HFFc6 (cell line): ENCODE data around the gene GOLIM4. TPM values are rescaled to one million over a fixed set of nuclear protein-coding genes. Genes with fewer than 3 reads are reported as not detected.

Experiments used
- DNase-seq: peaks from one replicate; pipeline ENCODE4 v3.0.0-alpha.2; 2018
- H3K27ac Mint-ChIP-seq: 2 replicates; pipeline ENCODE4 v1.8.0; 2020; ENCODE audit warnings: mild to moderate bottlenecking, mixed read lengths
- H3K27me3 Mint-ChIP-seq: 2 replicates; pipeline ENCODE4 v1.8.0; 2021; ENCODE audit warnings: mild to moderate bottlenecking, moderate library complexity, mixed read lengths; ENCODE audit not compliant: insufficient read depth
- H3K36me3 Mint-ChIP-seq: 2 replicates; pipeline ENCODE4 v1.8.0; 2021; ENCODE audit warnings: low read depth, mixed read lengths
- H3K4me1 Mint-ChIP-seq: 2 replicates; pipeline ENCODE4 v1.8.0; 2020; ENCODE audit warnings: low read depth, mixed read lengths
- H3K4me3 Mint-ChIP-seq: 2 replicates; pipeline ENCODE4 v1.8.0; 2020; ENCODE audit warnings: mild to moderate bottlenecking, moderate library complexity, mixed read lengths
- H3K9me3 Mint-ChIP-seq: 2 replicates; pipeline ENCODE4 v1.8.0; 2020; ENCODE audit warnings: mild to moderate bottlenecking, mixed read lengths
- CTCF ChIP-seq: fragments of 200-600 bp; sonication (generic); IDR thresholded peaks from 2 replicates; pipeline ENCODE4 v1.5.0; 2021; ENCODE audit warnings: antibody characterized with exemption, mild to moderate bottlenecking
- total RNA-seq, 6 experiments: library from RNA; stranded (reverse); fragmentation: NEBNext Ultra II Directional; extraction: Animal tissue kit (Norgen Biotek cat#: 25700); gene quantifications; 2 replicates in 1 of 6; 3 replicates in 5 of 6; pipeline ENCODE4 v1.2.3, GENCODE V29; 2021

GOLIM4 gene
- total RNA-seq, 6 experiments from 2014 or later, result 99.8 to 141 (median 130) TPM

- no peak for DNase-seq
- H3K9me3 Mint-ChIP-seq, result no peaks in the 10 kb centered on the region
- peaks cover 71% of the 10 kb centered on the region for H3K4me1 Mint-ChIP-seq
- H3K27me3 Mint-ChIP-seq, result no peaks in the 10 kb centered on the region
- H3K4me3 Mint-ChIP-seq, result peak overlapping the region; percentile 83
- peaks cover 17% of the 10 kb centered on the region; the same call in 1 of the 2 replicates for H3K36me3 Mint-ChIP-seq
- TF ChIP-seq CTCF, result no peak
- H3K27ac Mint-ChIP-seq, result peak overlapping the region; percentile 95
Measured at GRCh38 chr3:168070919-168071318, 24.8 kb downstream of the GOLIM4 start.

DNA sequence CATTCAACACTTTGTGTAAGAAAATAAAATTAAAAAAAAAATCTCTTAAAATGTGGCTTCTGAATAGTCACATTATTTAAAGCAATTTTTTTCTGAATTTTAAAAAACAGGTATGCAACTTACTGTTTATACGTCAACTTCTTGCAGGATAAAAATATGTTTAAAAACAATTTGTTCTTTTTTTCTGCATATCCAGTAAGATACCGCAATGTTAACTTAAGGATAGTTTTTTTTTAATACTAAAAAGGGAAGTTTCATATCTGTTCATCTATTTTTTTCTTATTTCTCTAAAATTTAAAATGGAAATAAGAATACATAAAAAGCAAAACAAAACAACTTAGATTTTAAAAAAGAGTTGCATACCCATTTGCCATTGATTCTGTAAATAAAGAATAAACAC lies 27.4 kb downstream of the GOLIM4 start:
- H3K4me3 Mint-ChIP-seq, result no peak overlapping the region
- no peaks in the 10 kb centered on the region for H3K27me3 Mint-ChIP-seq
- DNase-seq, result no peak
- TF ChIP-seq CTCF, result no peak
- H3K36me3 Mint-ChIP-seq, result peaks cover 2% of the 10 kb centered on the region; the same call in 1 of the 2 replicates
- H3K9me3 Mint-ChIP-seq, result no peaks in the 10 kb centered on the region
- peaks cover 74% of the 10 kb centered on the region for H3K4me1 Mint-ChIP-seq
- H3K27ac Mint-ChIP-seq, result no peak overlapping the region

DNA sequence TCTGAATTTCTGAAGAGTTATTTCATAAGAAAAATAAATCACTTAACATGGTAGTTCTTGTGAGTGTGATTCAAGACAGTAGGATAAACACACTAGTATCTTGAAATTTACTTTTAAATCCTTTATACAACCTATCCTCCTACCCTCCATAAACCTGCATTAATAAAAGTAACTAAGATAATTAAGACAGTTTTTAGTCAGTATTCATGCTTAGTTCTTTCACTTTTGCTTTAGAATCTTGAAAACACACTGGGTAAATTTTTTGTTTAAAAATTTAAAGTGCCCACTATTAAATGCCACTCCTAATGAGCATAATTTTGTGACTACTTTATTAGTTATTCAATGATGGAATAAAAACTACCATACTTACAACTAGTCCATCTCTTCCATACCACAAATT lies 28.8 kb downstream of the GOLIM4 start:
- peak overlapping the region; percentile 61 for H3K27ac Mint-ChIP-seq
- H3K9me3 Mint-ChIP-seq, result no peaks in the 10 kb centered on the region
- no peak for TF ChIP-seq CTCF
- H3K27me3 Mint-ChIP-seq, result no peaks in the 10 kb centered on the region
- no peaks in the 10 kb centered on the region; the same call in 1 of the 2 replicates for H3K36me3 Mint-ChIP-seq
- peak overlapping the region; percentile 50 for H3K4me3 Mint-ChIP-seq
- peaks cover 74% of the 10 kb centered on the region for H3K4me1 Mint-ChIP-seq
- no peak for DNase-seq

DNA sequence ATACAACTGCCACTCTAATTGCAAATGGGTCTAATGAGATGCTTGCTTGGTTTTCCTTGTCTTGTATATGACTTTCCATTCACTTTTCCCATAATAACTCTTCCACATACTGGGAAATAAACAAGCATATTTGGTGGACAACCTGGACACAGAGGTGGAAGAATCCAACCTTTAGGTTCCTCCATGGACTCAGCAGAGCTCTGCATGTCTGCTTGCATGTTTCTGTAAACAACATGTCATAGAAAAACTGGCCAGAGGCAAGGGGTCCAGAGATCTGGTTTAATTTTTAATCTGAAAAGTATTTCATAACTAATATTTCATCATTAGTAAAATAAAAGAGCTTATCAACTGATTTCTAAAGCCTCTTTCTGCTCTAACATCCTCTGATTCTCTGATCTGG lies 30.2 kb downstream of the GOLIM4 start:
- 0 out of 2 replicates have a peak, but pooled peaks cover 5% of the 10 kb centered on the region for H3K36me3 Mint-ChIP-seq
- no peaks in the 10 kb centered on the region for H3K27me3 Mint-ChIP-seq
- H3K4me3 Mint-ChIP-seq, result no peak overlapping the region
- H3K27ac Mint-ChIP-seq, result peak overlapping the region; percentile 60
- H3K4me1 Mint-ChIP-seq, result peaks cover 74% of the 10 kb centered on the region
- TF ChIP-seq CTCF, result no peak
- H3K9me3 Mint-ChIP-seq, result no peaks in the 10 kb centered on the region
- no peak for DNase-seq

DNA sequence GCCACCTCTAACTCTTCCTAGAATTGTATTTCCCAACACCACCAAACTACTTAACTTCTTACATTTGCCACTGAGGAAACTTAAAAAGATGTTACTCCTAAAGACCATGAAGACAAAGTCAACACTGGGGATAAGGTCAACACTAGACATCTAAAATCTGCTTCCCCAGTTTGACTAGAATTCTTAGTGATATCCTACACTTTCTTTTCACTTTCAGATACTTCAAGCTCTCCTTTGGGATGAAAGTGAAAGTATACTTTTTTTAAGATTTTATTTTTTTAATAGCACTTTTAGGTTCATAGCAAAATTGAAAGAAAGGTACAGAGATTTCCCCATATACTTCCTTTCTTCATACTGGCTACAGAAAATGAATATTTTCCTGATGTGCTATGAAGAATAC lies 32.6 kb downstream of the GOLIM4 start:
- Mint-ChIP-seq H3K4me1 (peaks cover 95% of the 10 kb centered on the region), H3K4me3 (peak overlapping the region; percentile 36; the same call in 1 of the 2 replicates), H3K36me3 (0 out of 2 replicates have a peak, but pooled peaks cover 7% of the 10 kb centered on the region), H3K27me3 (no peaks in the 10 kb centered on the region), H3K9me3 (no peaks in the 10 kb centered on the region), H3K27ac (peak overlapping the region; percentile 76)
- no peak for TF ChIP-seq CTCF
- no peak for DNase-seq

GRCh38 chr3:168062679-168063078 lies 33.0 kb downstream of the GOLIM4 start:
- DNase-seq, result no peak
- no peaks in the 10 kb centered on the region; the same call in 1 of the 2 replicates for H3K9me3 Mint-ChIP-seq
- peaks cover 97% of the 10 kb centered on the region for H3K4me1 Mint-ChIP-seq
- no peaks in the 10 kb centered on the region for H3K27me3 Mint-ChIP-seq
- TF ChIP-seq CTCF, result no peak
- H3K36me3 Mint-ChIP-seq, result 0 out of 2 replicates have a peak, but pooled peaks cover 10% of the 10 kb centered on the region
- peak overlapping the region; percentile 76 for H3K27ac Mint-ChIP-seq
- peak overlapping the region; percentile 36; the same call in 1 of the 2 replicates for H3K4me3 Mint-ChIP-seq
